ENCODE data around the gene FCRLB. TPM values are rescaled to one million over a fixed set of nuclear protein-coding genes. Genes with fewer than 3 reads are reported as not detected.

Gene FCRLB
- polyA plus RNA-seq, 1 experiment = 2.6 TPM

GRCh38 chr1:161772397-161772796 is 51.1 kb downstream of the FCRLB start:
- Histone ChIP-seq H3K4me3 (ENCODE audit: low read depth, low read length) (no peak overlapping the region), H3K27me3 (ENCODE audit: control insufficient read depth, insufficient read depth, low read length) (no peaks in the 10 kb centered on the region), H3K36me3 (ENCODE audit: control insufficient read depth, insufficient read depth, low read length) (no peaks in the 10 kb centered on the region)
- DNase-seq (ENCODE audit: low read depth) = no peak
- no peak for TF ChIP-seq CTCF (IDR thresholded peaks at IDR 0.05; ENCODE audit: insufficient read depth, low read depth, low read length)
- CTCF ChIA-PET = interaction anchor here (2.6 kb wide), 1 partner anchor 13 kb away, joined by 6 read pairs; no protein-coding TSS in a partner anchor
- POLR2A ChIA-PET = no interaction called here

GRCh38 chr1:161773791-161774190 is 52.4 kb downstream of the FCRLB start:
- CTCF ChIA-PET = interaction anchor here (0.6 kb wide), 1 partner anchor 256 kb away, joined by 3 read pairs; no protein-coding TSS in a partner anchor
- no peak for TF ChIP-seq CTCF (IDR thresholded peaks at IDR 0.05; ENCODE audit: insufficient read depth, low read depth, low read length)
- no peak overlapping the region for H3K4me3 ChIP-seq (ENCODE audit: low read depth, low read length)
- no peak for DNase-seq (ENCODE audit: low read depth)
- no peaks in the 10 kb centered on the region for H3K27me3 ChIP-seq (ENCODE audit: control insufficient read depth, insufficient read depth, low read length)
- POLR2A ChIA-PET = no interaction called here
- H3K36me3 ChIP-seq (ENCODE audit: control insufficient read depth, insufficient read depth, low read length) = no peaks in the 10 kb centered on the region

- no peak for DNase-seq (ENCODE audit: low read depth)
- ChIA-PET CTCF (interaction anchor here (1.3 kb wide), 1 partner anchor 16 kb away, joined by 3 read pairs; no protein-coding TSS in a partner anchor), POLR2A (no interaction called here)
- Histone ChIP-seq H3K27me3 (ENCODE audit: control insufficient read depth, insufficient read depth, low read length) (no peaks in the 10 kb centered on the region), H3K36me3 (ENCODE audit: control insufficient read depth, insufficient read depth, low read length) (no peaks in the 10 kb centered on the region), H3K4me3 (ENCODE audit: low read depth, low read length) (no peak overlapping the region)
- TF ChIP-seq CTCF (IDR thresholded peaks at IDR 0.05; ENCODE audit: insufficient read depth, low read depth, low read length) = no peak
Measured at GRCh38 chr1:161777261-161777660, 55.9 kb downstream of the FCRLB start.

Small RNAs within 50 kb of the gene (small RNA-seq; reads per million reads assigned to genes)
- gene RF00019 (ENCODE audit: insufficient read length, low read depth, low replicate concordance) (not detected), gene RN7SL466P (ENCODE audit: insufficient read length, low read depth, low replicate concordance) (not detected)

Other genes with a start within 250 kb of the FCRLB start
- gene FCGR2A, start 216.1 kb upstream of the FCRLB start, polyA plus RNA-seq (2011; rRNA removed) = 0.09 and 0.11 TPM in 2 replicates
- 0.04 and 0.05 TPM in 2 replicates for gene HSPA6, start 197.0 kb upstream of the FCRLB start, polyA plus RNA-seq (2011; rRNA removed)
- gene FCGR3A, start 171.7 kb upstream of the FCRLB start, polyA plus RNA-seq (2011; rRNA removed) = not detected in 2 replicates
- gene FCGR3B, start 90.4 kb upstream of the FCRLB start, polyA plus RNA-seq (2011; rRNA removed) = not detected in 2 replicates
- not detected in 2 replicates for gene FCGR2B, start 58.4 kb upstream of the FCRLB start, polyA plus RNA-seq (2011; rRNA removed)
- 0.97 and 2.0 TPM in 2 replicates for gene FCRLA, start 14.3 kb upstream of the FCRLB start, polyA plus RNA-seq (2011; rRNA removed)
- gene DUSP12, start 28.2 kb downstream of the FCRLB start, polyA plus RNA-seq (2011; rRNA removed) = 28.1 and 34.1 TPM in 2 replicates
- gene ATF6, start 44.8 kb downstream of the FCRLB start, polyA plus RNA-seq (2011; rRNA removed) = 22.2 and 34.0 TPM in 2 replicates

Measured in BJ (cell line).